OCI-LY3 (cell line): Measurements from ENCODE around the gene TRDN.

ENCODE experiments used
- H2AFZ ChIP-seq: fragments of 200-600, 300-600 bp; shearing (Covaris generic); 2 replicates; pipeline ENCODE4 v1.6.0; 2014; ENCODE audit warnings: antibody characterized with exemption, low read depth, low read length
- H3K27ac ChIP-seq: fragments of 200-600, 300-600 bp; sonication (generic); 2 replicates; pipeline ENCODE4 v1.5.1; 2014; ENCODE audit warnings: mild to moderate bottlenecking, low read length, moderate library complexity, mixed read lengths
- H3K27me3 ChIP-seq: fragments of 200-600, 300-600 bp; sonication (generic); 2 replicates; pipeline ENCODE4 v1.6.1; 2014; ENCODE audit warnings: low read depth, low read length, mixed read lengths
- H3K36me3 ChIP-seq: fragments of 200-600, 300-600 bp; sonication (generic); replicated peaks from 2 replicates; pipeline ENCODE3; 2014; ENCODE audit warnings: low read depth, low read length, mixed read lengths
- H3K4me1 ChIP-seq: fragments of 300-600, 200-600 bp; sonication (generic); 2 replicates; pipeline ENCODE4 v1.6.1; 2014; ENCODE audit warnings: low read length, mixed read lengths
- H3K4me2 ChIP-seq: fragments of 200-600, 300-600 bp; sonication (generic); 2 replicates; pipeline ENCODE4 v1.6.1; 2014; ENCODE audit warnings: low read length, mixed read lengths
- H3K4me3 ChIP-seq: fragments of 300-600, 200-600 bp; sonication (generic); 2 replicates; pipeline ENCODE4 v1.5.1; 2014; ENCODE audit warnings: antibody characterized with exemption, mild to moderate bottlenecking, low read length, moderate library complexity
- H3K79me2 ChIP-seq: fragments of 300-600, 200-600 bp; shearing (Covaris generic); 2 replicates; pipeline ENCODE4 v1.6.1; 2014; ENCODE audit warnings: mild to moderate bottlenecking, low read length, mixed read lengths
- H3K9ac ChIP-seq: fragments of 300-600, 200-600 bp; shearing (Covaris generic); 2 replicates; pipeline ENCODE4 v1.6.0; 2014; ENCODE audit warnings: mild to moderate bottlenecking, low read length, moderate library complexity
- H3K9me3 ChIP-seq: fragments of 200-600, 300-600 bp; shearing (Covaris generic); 2 replicates; pipeline ENCODE4 v1.6.1; 2014; ENCODE audit warnings: low read length, mixed read lengths; ENCODE audit not compliant: insufficient read depth
- H4K20me1 ChIP-seq: fragments of 200-600, 300-600 bp; sonication (generic); 2 replicates; pipeline ENCODE4 v1.6.1; 2016; ENCODE audit warnings: low read length, mixed read lengths; ENCODE audit not compliant: insufficient read depth
- EZH2phosphoT487 ChIP-seq: fragments of 200-600 bp; shearing (Covaris generic); IDR thresholded peaks from 2 replicates; pipeline ENCODE4 v1.6.1; 2018; ENCODE audit warnings: antibody characterized with exemption, mixed run types, low read depth
- TF ChIP-seq, protein P1 (sequence below): fragments of 200-600, 300-600 bp; sonication (generic); IDR thresholded peaks from 2 replicates; pipeline ENCODE4 v1.5.1; 2014; ENCODE audit warnings: antibody characterized with exemption, low read length, low read depth

The TRDN gene

DNA sequence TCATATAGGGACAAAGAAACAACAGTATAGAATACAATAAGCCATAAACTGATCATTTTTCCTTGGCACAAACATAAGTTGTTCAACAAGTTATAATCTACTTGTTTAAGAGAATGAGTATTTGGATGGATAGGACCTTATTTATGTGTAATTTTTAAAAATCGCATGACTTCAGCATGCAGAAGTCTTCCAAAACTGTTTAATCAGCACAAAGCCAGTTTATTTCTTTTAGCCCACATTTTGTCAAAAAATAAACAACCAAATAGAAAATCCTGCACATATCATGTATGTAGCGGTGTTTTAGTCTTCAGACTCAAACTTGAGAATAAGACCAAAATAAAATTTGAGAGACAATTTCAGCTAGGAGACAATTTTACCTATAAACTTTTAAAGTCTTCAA is 304.7 kb downstream of the TRDN start:
- Histone ChIP-seq H3K27me3 (no peaks in the 10 kb centered on the region), H2AFZ (no peak overlapping the region), H3K4me3 (no peak overlapping the region), H3K4me1 (no peaks in the 10 kb centered on the region), H3K4me2 (no peak overlapping the region), H3K36me3 (no peaks in the 10 kb centered on the region), H3K79me2 (no peaks in the 10 kb centered on the region), H4K20me1 (no peaks in the 10 kb centered on the region), H3K9me3 (no peaks in the 10 kb centered on the region), H3K27ac (no peak overlapping the region), H3K9ac (no peak overlapping the region)
- TF ChIP-seq, protein P1, sequence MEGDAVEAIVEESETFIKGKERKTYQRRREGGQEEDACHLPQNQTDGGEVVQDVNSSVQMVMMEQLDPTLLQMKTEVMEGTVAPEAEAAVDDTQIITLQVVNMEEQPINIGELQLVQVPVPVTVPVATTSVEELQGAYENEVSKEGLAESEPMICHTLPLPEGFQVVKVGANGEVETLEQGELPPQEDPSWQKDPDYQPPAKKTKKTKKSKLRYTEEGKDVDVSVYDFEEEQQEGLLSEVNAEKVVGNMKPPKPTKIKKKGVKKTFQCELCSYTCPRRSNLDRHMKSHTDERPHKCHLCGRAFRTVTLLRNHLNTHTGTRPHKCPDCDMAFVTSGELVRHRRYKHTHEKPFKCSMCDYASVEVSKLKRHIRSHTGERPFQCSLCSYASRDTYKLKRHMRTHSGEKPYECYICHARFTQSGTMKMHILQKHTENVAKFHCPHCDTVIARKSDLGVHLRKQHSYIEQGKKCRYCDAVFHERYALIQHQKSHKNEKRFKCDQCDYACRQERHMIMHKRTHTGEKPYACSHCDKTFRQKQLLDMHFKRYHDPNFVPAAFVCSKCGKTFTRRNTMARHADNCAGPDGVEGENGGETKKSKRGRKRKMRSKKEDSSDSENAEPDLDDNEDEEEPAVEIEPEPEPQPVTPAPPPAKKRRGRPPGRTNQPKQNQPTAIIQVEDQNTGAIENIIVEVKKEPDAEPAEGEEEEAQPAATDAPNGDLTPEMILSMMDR: no peak
- TF ChIP-seq EZH2phosphoT487: no peak

DNA sequence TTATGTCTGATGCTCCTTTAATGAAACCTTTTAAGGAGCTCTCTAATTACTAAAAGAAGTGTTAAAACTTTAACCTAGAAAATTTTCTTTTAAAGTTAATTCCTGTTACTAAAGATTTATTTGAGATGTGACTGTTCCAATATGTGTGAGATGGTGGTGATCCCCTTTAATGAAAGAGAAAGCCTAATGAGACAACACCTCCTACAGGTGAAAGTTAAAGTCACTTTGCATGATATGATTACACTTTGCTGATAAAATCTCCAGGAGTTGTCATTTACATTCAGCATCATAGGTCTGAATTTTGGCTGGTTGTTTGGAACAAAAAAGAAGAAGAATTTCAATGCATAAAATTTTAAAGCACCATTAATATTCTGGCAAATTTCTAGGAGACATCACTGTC is 307.4 kb downstream of the TRDN start:
- TF ChIP-seq, protein P1: no peak
- TF ChIP-seq EZH2phosphoT487: no peak
- no peak overlapping the region for H2AFZ ChIP-seq
- H3K79me2 ChIP-seq: no peaks in the 10 kb centered on the region

DNA sequence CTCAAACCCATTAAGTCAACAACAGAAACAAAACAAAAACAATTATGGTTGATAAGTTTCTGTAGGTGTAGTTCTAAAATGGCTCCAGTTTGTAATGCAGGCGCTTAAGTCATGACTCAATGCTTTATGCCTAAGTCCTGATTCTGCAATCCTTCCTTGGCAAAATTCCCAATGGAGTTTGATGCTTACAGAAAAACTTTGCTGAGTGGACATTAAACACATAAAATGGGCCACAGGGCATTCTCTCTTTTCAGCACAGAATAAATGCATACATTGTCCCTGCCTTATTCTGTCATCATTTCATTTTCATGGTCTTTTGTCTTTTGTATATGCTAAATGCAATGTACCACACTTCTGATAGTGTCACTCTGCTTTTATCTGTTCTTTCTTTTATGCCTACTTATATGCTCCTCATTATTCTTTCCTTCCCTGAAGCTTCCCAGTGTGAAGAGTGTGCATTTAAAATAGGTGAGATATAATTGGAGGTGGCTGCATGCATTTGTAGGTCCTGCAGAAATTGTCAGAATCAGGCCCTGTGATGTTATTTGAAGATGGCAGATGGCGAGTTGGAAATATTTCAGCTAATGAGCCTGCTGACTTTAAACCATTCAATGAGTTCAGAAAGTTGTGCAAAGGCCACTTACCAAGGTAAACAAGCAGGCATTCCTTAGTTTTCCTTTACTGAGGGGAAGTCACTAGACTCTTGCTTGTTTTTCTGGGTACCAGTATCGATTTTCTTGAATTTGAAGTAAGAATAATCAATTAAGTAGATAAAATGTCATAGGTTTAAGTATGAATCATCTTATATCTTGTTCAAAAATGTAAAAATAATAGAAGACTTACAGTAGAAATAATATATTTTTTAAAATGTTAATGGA is 313.1 kb downstream of the TRDN start:
- no peak for TF ChIP-seq EZH2phosphoT487
- TF ChIP-seq, protein P1: no peak
- Histone ChIP-seq H4K20me1 (no peaks in the 10 kb centered on the region), H3K4me3 (no peak overlapping the region), H2AFZ (no peak overlapping the region), H3K4me2 (no peak overlapping the region), H3K9me3 (no peaks in the 10 kb centered on the region), H3K27ac (no peak overlapping the region), H3K36me3 (no peaks in the 10 kb centered on the region), H3K79me2 (no peaks in the 10 kb centered on the region), H3K4me1 (no peaks in the 10 kb centered on the region), H3K9ac (no peak overlapping the region), H3K27me3 (no peaks in the 10 kb centered on the region)

More for the DNA sequence above, 307.4 kb downstream of the TRDN start:
- H3K4me3 ChIP-seq: no peak overlapping the region
- no peaks in the 10 kb centered on the region for H3K27me3 ChIP-seq
- no peaks in the 10 kb centered on the region for H3K36me3 ChIP-seq
- H3K4me2 ChIP-seq: no peak overlapping the region
- no peaks in the 10 kb centered on the region for H3K4me1 ChIP-seq
- no peaks in the 10 kb centered on the region for H4K20me1 ChIP-seq
- no peaks in the 10 kb centered on the region for H3K9me3 ChIP-seq
- H3K27ac ChIP-seq: no peak overlapping the region
- no peak overlapping the region for H3K9ac ChIP-seq

DNA sequence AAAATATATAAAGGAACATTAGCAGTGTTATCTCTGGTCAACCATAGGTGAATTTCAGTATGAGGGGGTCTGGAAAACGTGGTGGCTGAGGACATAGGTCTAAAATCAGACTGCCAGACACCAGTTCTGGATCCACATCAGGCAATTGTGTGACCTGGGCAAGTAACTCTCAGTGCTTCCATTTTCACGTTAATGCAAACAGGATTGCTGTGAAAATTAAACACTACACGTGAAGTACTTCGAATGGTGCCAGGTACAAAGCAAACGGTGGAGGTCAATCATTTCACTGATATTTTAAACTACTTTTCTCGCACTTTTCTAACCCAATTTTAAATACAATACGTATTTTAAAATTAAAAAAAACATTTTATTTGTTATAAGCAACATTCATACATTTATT is 315.7 kb downstream of the TRDN start:
- H3K79me2 ChIP-seq: no peaks in the 10 kb centered on the region

More for the DNA sequence above, 315.7 kb downstream of the TRDN start:
- Histone ChIP-seq H3K36me3 (no peaks in the 10 kb centered on the region), H3K9me3 (no peaks in the 10 kb centered on the region), H3K4me2 (no peak overlapping the region), H3K4me3 (no peak overlapping the region), H3K27me3 (no peaks in the 10 kb centered on the region), H4K20me1 (no peaks in the 10 kb centered on the region), H3K4me1 (no peaks in the 10 kb centered on the region), H3K27ac (no peak overlapping the region), H3K9ac (no peak overlapping the region), H2AFZ (no peak overlapping the region)
- TF ChIP-seq, protein P1: no peak
- TF ChIP-seq EZH2phosphoT487: no peak
